ENCODE data around the gene CRYZ. TPM values are rescaled to one million over a fixed set of nuclear protein-coding genes. Genes with fewer than 3 reads are reported as not detected.

Gene CRYZ
- total RNA-seq, 1 experiment from 2014 or later, result 57.7 TPM

DNA sequence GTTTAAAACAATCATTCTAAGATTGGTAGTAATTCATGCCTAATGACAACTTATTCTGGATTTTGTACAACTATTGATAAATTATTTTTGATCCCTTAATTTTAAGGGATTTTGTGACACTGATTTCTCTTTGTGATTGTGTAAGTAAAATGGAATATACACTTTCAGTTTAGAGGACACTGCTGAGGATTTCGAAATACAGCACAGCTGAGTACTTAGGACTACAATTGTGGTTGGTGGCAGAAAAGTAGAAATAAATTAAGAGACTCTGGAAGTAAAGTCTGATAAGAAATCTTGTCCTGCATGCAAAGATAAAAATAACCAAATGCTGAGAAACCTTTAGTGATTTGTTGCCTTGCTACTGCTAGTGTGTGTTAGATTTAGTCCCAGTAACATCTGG lies 40.1 kb upstream of the CRYZ start:
- TF ChIP-seq EZH2 (IDR thresholded peaks at IDR 0.05; ENCODE audit: low read length, unreplicated experiment) (no peak), EZH2phosphoT487 (IDR thresholded peaks at IDR 0.05; ENCODE audit: borderline replicate concordance, low read length) (no peak)
- TF ChIP-seq, protein P1, sequence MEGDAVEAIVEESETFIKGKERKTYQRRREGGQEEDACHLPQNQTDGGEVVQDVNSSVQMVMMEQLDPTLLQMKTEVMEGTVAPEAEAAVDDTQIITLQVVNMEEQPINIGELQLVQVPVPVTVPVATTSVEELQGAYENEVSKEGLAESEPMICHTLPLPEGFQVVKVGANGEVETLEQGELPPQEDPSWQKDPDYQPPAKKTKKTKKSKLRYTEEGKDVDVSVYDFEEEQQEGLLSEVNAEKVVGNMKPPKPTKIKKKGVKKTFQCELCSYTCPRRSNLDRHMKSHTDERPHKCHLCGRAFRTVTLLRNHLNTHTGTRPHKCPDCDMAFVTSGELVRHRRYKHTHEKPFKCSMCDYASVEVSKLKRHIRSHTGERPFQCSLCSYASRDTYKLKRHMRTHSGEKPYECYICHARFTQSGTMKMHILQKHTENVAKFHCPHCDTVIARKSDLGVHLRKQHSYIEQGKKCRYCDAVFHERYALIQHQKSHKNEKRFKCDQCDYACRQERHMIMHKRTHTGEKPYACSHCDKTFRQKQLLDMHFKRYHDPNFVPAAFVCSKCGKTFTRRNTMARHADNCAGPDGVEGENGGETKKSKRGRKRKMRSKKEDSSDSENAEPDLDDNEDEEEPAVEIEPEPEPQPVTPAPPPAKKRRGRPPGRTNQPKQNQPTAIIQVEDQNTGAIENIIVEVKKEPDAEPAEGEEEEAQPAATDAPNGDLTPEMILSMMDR (conservative IDR thresholded peaks at IDR 0.05; ENCODE audit: low read depth, low read length), result no peak
- Histone ChIP-seq H3K4me1 (ENCODE audit: insufficient read depth, low read length) (no peaks in the 10 kb centered on the region), H3K4me2 (ENCODE audit: low read length) (no peak overlapping the region), H3K4me3 (ENCODE audit: low read length) (no peak overlapping the region), H4K20me1 (ENCODE audit: low read length) (no peaks in the 10 kb centered on the region), H3K27ac (ENCODE audit: low read length) (no peak overlapping the region), H3K27me3 (ENCODE audit: low read length) (peaks cover 51% of the 10 kb centered on the region), H3K36me3 (ENCODE audit: low read depth, low read length) (no peaks in the 10 kb centered on the region), H3K79me2 (ENCODE audit: low read length) (no peaks in the 10 kb centered on the region), H3F3A (ENCODE audit: low read length, unreplicated experiment) (no peaks in the 10 kb centered on the region), H2AFZ (ENCODE audit: low read length) (no peak overlapping the region), H3K9me2 (replicated peaks; ENCODE audit: low read length) (no peaks in the 10 kb centered on the region), H3K9ac (ENCODE audit: low read length) (no peak overlapping the region), H3K9me3 (ENCODE audit: low read length) (no peaks in the 10 kb centered on the region)
- ChIA-PET CTCF (interaction anchor here (0.6 kb wide), 1 partner anchor 1600 kb away, joined by 3 read pairs; no protein-coding TSS in a partner anchor), POLR2A (ENCODE audit: unreplicated experiment) (no interaction called here)
- no peak for DNase-seq
- ATAC-seq, result no peak
- no TSS peak for BruUV-seq (replicated peaks)
- intact Hi-C loops (cut with micrococcal nuclease), result loop anchor here (1.0 kb wide), 1 partner anchor 430 kb away; no protein-coding TSS in a partner anchor

DNA sequence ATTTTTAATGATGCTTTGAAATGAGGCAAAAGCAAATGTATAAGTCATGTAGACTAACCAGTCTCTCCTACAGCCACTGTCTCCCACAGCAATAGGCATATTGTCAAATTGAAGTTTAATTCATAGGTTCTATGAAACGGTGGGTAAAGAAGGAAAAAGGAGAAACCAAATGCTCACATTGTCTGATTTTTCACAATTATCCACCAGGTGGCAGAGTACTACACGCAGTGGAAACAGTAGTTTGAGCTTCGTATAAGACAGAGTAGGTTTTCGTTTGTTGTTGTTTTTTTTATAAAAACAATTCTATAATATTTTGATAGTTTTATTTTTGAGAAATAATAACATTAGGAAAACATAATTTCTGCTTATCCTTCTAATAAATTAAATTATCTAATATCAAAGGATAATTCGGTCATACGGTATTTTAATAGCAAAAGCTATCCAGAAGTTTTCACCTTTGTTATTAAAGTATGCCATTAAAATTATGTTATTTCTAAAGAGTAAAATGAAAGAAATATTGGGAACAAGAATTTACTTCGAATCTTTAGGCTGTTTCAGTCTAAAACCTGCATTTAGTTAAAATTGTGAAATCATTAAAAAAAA lies 39.2 kb upstream of the CRYZ start:
- Histone ChIP-seq H2AFZ (ENCODE audit: low read length) (no peak overlapping the region), H3K4me1 (ENCODE audit: insufficient read depth, low read length) (no peaks in the 10 kb centered on the region), H3K4me3 (ENCODE audit: low read length) (no peak overlapping the region), H3K79me2 (ENCODE audit: low read length) (no peaks in the 10 kb centered on the region), H3K4me2 (ENCODE audit: low read length) (no peak overlapping the region), H3K27ac (ENCODE audit: low read length) (no peak overlapping the region), H3K9me2 (replicated peaks; ENCODE audit: low read length) (no peaks in the 10 kb centered on the region), H4K20me1 (ENCODE audit: low read length) (no peaks in the 10 kb centered on the region), H3K27me3 (ENCODE audit: low read length) (peaks cover 42% of the 10 kb centered on the region), H3K9me3 (ENCODE audit: low read length) (no peaks in the 10 kb centered on the region), H3K36me3 (ENCODE audit: low read depth, low read length) (no peaks in the 10 kb centered on the region), H3F3A (ENCODE audit: low read length, unreplicated experiment) (no peaks in the 10 kb centered on the region), H3K9ac (ENCODE audit: low read length) (no peak overlapping the region)
- intact Hi-C loops (cut with micrococcal nuclease), result loop anchor here (1.0 kb wide), 1 partner anchor 431 kb away; no protein-coding TSS in a partner anchor
- no peak for TF ChIP-seq EZH2 (IDR thresholded peaks at IDR 0.05; ENCODE audit: low read length, unreplicated experiment)
- no peak for TF ChIP-seq EZH2phosphoT487 (IDR thresholded peaks at IDR 0.05; ENCODE audit: borderline replicate concordance, low read length)
- TF ChIP-seq, protein P1 (conservative IDR thresholded peaks at IDR 0.05; ENCODE audit: low read depth, low read length), result peak; percentile 73
- DNase-seq (peak; percentile 83), ATAC-seq (peak; percentile 81)
- no TSS peak for BruUV-seq (replicated peaks)
- POLR2A ChIA-PET (ENCODE audit: unreplicated experiment), result no interaction called here
- CTCF ChIA-PET, result interaction anchor here (1.0 kb wide), 1 partner anchor 431 kb away, joined by 8 read pairs; no protein-coding TSS in a partner anchor

DNA sequence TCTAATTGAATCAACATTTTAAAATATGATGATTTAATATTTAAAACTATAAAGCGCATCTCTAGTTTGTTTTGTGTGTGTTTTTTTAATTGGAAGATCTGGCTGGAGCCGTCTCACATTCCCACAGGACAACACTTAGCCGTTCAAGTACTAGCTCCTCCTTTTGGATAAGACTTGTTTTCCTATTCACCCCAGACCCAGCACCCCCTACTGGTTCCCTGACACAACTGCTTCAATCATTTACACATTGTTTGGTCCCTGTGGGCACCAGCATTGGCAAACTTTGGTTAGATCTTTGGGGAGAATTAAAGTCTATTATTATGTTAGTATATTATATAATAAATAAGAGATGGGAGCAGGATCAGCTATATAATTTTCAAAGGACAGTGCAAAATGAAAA lies 34.6 kb upstream of the CRYZ start:
- DNase-seq (peak; percentile 33), ATAC-seq (no peak)
- no peak overlapping the region for H3K4me3 ChIP-seq (ENCODE audit: low read length)
- peaks cover 8% of the 10 kb centered on the region; the same call in 1 of the 2 replicates for H3K36me3 ChIP-seq (ENCODE audit: low read depth, low read length)
- no peak overlapping the region for H3K9ac ChIP-seq (ENCODE audit: low read length)
- no peaks in the 10 kb centered on the region for H4K20me1 ChIP-seq (ENCODE audit: low read length)
- POLR2A ChIA-PET (ENCODE audit: unreplicated experiment), result no interaction called here
- CTCF ChIA-PET, result interaction anchor here (0.6 kb wide), 1 partner anchor 498 kb away, joined by 3 read pairs; no protein-coding TSS in a partner anchor
- H3K79me2 ChIP-seq (ENCODE audit: low read length), result no peaks in the 10 kb centered on the region
- no peak overlapping the region for H2AFZ ChIP-seq (ENCODE audit: low read length)
- H3K27me3 ChIP-seq (ENCODE audit: low read length), result peaks cover 1% of the 10 kb centered on the region
- no TSS peak for BruUV-seq (replicated peaks)
- TF ChIP-seq, protein P1 (conservative IDR thresholded peaks at IDR 0.05; ENCODE audit: low read depth, low read length), result peak; percentile 56
- no peak for TF ChIP-seq EZH2 (IDR thresholded peaks at IDR 0.05; ENCODE audit: low read length, unreplicated experiment)
- no peaks in the 10 kb centered on the region for H3K9me2 ChIP-seq (replicated peaks; ENCODE audit: low read length)
- no peak overlapping the region for H3K27ac ChIP-seq (ENCODE audit: low read length)
- no peaks in the 10 kb centered on the region for H3F3A ChIP-seq (ENCODE audit: low read length, unreplicated experiment)
- H3K4me1 ChIP-seq (ENCODE audit: insufficient read depth, low read length), result no peaks in the 10 kb centered on the region
- no peak overlapping the region for H3K4me2 ChIP-seq (ENCODE audit: low read length)
- H3K9me3 ChIP-seq (ENCODE audit: low read length), result no peaks in the 10 kb centered on the region
- intact Hi-C loops (cut with micrococcal nuclease), result no loop called here
